HG02623 (cell line): ENCODE results near the gene STON1.
"Not testable (repeated sequence)": the region's sequence is repeated elsewhere in the genome, so short reads cannot be mapped to it uniquely, and the experiment has no call there.

Experiments
- ATAC-seq: cut with Tn5 transposase; IDR thresholded peaks from one replicate; pipeline ENCODE4 v1.9.1; 2021; ENCODE audit warnings: moderate library complexity; ENCODE audit not compliant: unreplicated experiment

The STON1 gene

GRCh38 chr2:48568547-48568946, 38.6 kb downstream of the STON1 start:
- no peak for ATAC-seq

- ATAC-seq: no peak
Observed at GRCh38 chr2:48569433-48569832, 39.5 kb downstream of the STON1 start.

GRCh38 chr2:48572816-48573215, 42.9 kb downstream of the STON1 start:
- ATAC-seq: no peak

- no peak for ATAC-seq
Observed at GRCh38 chr2:48574353-48575287, 44.7 kb downstream of the STON1 start.

- no peak for ATAC-seq
Observed at GRCh38 chr2:48578313-48578712, 48.4 kb downstream of the STON1 start.

- no peak for ATAC-seq
Observed at GRCh38 chr2:48583961-48584360, 54.0 kb downstream of the STON1 start.

- ATAC-seq: no peak
Observed at GRCh38 chr2:48584551-48584950, 54.6 kb downstream of the STON1 start.

GRCh38 chr2:48586433-48586832, 56.5 kb downstream of the STON1 start:
- ATAC-seq: no peak

GRCh38 chr2:48587560-48587959, 57.6 kb downstream of the STON1 start:
- no peak for ATAC-seq

- ATAC-seq: no peak
Observed at GRCh38 chr2:48587961-48588360, 58.0 kb downstream of the STON1 start.

GRCh38 chr2:48588745-48589144, 58.8 kb downstream of the STON1 start:
- ATAC-seq: no peak

- ATAC-seq: no peak
Observed at GRCh38 chr2:48589170-48589767, 59.3 kb downstream of the STON1 start.

- no peak for ATAC-seq
Observed at GRCh38 chr2:48590017-48590416, 60.1 kb downstream of the STON1 start.

GRCh38 chr2:48592067-48592466, 62.1 kb downstream of the STON1 start:
- no peak for ATAC-seq

GRCh38 chr2:48596751-48597150, 66.8 kb downstream of the STON1 start:
- ATAC-seq: not testable (repeated sequence)

- ATAC-seq: no peak
Observed at GRCh38 chr2:48597492-48597891, 67.5 kb downstream of the STON1 start.

GRCh38 chr2:48600204-48600813, 70.4 kb downstream of the STON1 start:
- no peak for ATAC-seq

- ATAC-seq: no peak
Observed at GRCh38 chr2:48600917-48601316, 71.0 kb downstream of the STON1 start.

GRCh38 chr2:48601349-48601748, 71.4 kb downstream of the STON1 start:
- ATAC-seq: peak; percentile 46

- no peak for ATAC-seq
Observed at GRCh38 chr2:48605482-48606175, 75.7 kb downstream of the STON1 start.

- ATAC-seq: no peak
Observed at GRCh38 chr2:48607307-48608014, 77.5 kb downstream of the STON1 start.
